Peyer's patch (tissue), 4 donors: ENCODE data around the gene GRID2.

ENCODE experiments used
- CTCF ChIP-seq, 6 experiments: fragments of 450-650 bp in 4 of 6; fragments of 200-600 bp in 2 of 6; sonication (generic) in 1 of 6; IDR thresholded peaks; one replicate each; pipeline ENCODE4 v1.5.1; 2017 to 2019; ENCODE audit warnings: antibody characterized with exemption in 6 of 6, mild to moderate bottlenecking in 3 of 6, moderate library complexity in 1 of 6
- POLR2A ChIP-seq, 2 donors: fragments of 450-650 bp; IDR thresholded peaks; one replicate each; pipeline ENCODE4 v1.5.1; 2017; ENCODE audit warnings: antibody characterized with exemption in 2 of 2, mild to moderate bottlenecking in 2 of 2, moderate library complexity in 2 of 2

- no peak for TF ChIP-seq CTCF (IDR thresholded peaks at IDR 0.05)
- no peak for TF ChIP-seq POLR2A (IDR thresholded peaks at IDR 0.05)
Observed at GRCh38 chr4:93261207-93261606, 957.4 kb downstream of the GRID2 start.
